Measurements from ENCODE around the gene GCAT.

The GCAT gene

GRCh38 chr22:37820350-37820749 lies 12.6 kb downstream of the GCAT start:
- Histone ChIP-seq H3K9me3 (no peaks in the 10 kb centered on the region), H3K27me3 (peaks cover 0 to 25% of the 10 kb centered on the region in 2 donors), H3K4me3 (no peak overlapping the region), H3K27ac (no peak overlapping the region), H3K4me1 (peaks cover 0 to 26% (median 20%) of the 10 kb centered on the region in 4 donors), H3K36me3 (peaks cover 0 to 12% (median 0%) of the 10 kb centered on the region in 3 donors)
- intact Hi-C loops (cut with DNase I; ENCODE audit: low total_unique reads): no loop called here
- no peak for TF ChIP-seq CTCF (IDR thresholded peaks at IDR 0.05)
- DNase-seq: no peak

- no peak for DNase-seq
- H3K27ac ChIP-seq: no peak overlapping the region
- peaks cover 0 to 25% of the 10 kb centered on the region in 2 donors for H3K27me3 ChIP-seq
- H3K4me3 ChIP-seq: no peak overlapping the region
- intact Hi-C loops (cut with DNase I; ENCODE audit: low total_unique reads): no loop called here
- H3K36me3 ChIP-seq: no peaks in the 10 kb centered on the region
- H3K4me1 ChIP-seq: peaks cover 0 to 34% (median 28%) of the 10 kb centered on the region in 4 donors
- no peaks in the 10 kb centered on the region for H3K9me3 ChIP-seq
- TF ChIP-seq CTCF (IDR thresholded peaks at IDR 0.05): no peak
Measured at GRCh38 chr22:37822079-37822833, 14.5 kb downstream of the GCAT start.

GRCh38 chr22:37823134-37823985 lies 15.6 kb downstream of the GCAT start, which contains the start of gene GALR3:
Gene GALR3, plus strand, starts transcription at chr22:37823382. Its CDS starts 25 bp downstream, at chr22:37823407.
- intact Hi-C loops (cut with DNase I; ENCODE audit: low total_unique reads): no loop called here
- Histone ChIP-seq H3K4me1 (peaks cover 0 to 28% (median 23%) of the 10 kb centered on the region in 4 donors), H3K4me3 (no peak within 1 kb of the TSS), H3K27ac (no peak within 1 kb of the TSS), H3K9me3 (no peaks in the 10 kb centered on the region), H3K36me3 (no peaks in the 10 kb centered on the region), H3K27me3 (peaks cover 0 to 25% of the 10 kb centered on the region in 2 donors)
- TF ChIP-seq CTCF (IDR thresholded peaks at IDR 0.05): no peak
- DNase-seq: no peak

- Histone ChIP-seq H3K4me1 (peaks cover 0 to 19% (median 14%) of the 10 kb centered on the region in 4 donors), H3K9me3 (no peaks in the 10 kb centered on the region), H3K27me3 (peaks cover 0 to 18% of the 10 kb centered on the region in 2 donors), H3K4me3 (peak overlapping the region; percentile 34 to 44), H3K36me3 (peaks cover 0 to 13% (median 8%) of the 10 kb centered on the region in 3 donors), H3K27ac (peak overlapping the region in 1 of 2 donors; percentile 51)
- no peak for DNase-seq
- no peak for TF ChIP-seq CTCF (IDR thresholded peaks at IDR 0.05)
- intact Hi-C loops (cut with DNase I; ENCODE audit: low total_unique reads): no loop called here
Measured at GRCh38 chr22:37824674-37825641, 17.2 kb downstream of the GCAT start.

- intact Hi-C loops (cut with DNase I; ENCODE audit: low total_unique reads): no loop called here
- H3K36me3 ChIP-seq: peaks cover 18 to 34% (median 29%) of the 10 kb centered on the region in 3 donors
- H3K27ac ChIP-seq: peak overlapping the region; percentile 67 to 68
- DNase-seq: peak in 1 of 2 donors; percentile 47
- no peak for TF ChIP-seq CTCF (IDR thresholded peaks at IDR 0.05)
- peaks cover 0 to 19% (median 14%) of the 10 kb centered on the region in 4 donors for H3K4me1 ChIP-seq
- no peaks in the 10 kb centered on the region for H3K9me3 ChIP-seq
- peaks cover 0 to 3% of the 10 kb centered on the region in 2 donors for H3K27me3 ChIP-seq
- no peak overlapping the region for H3K4me3 ChIP-seq
Measured at GRCh38 chr22:37827056-37827455, 19.3 kb downstream of the GCAT start.

All from tibial artery (tissue), 4 donors.